Measurements from ENCODE around the gene CHTF18.

CHTF18 gene

GRCh38 chr16:760545-761343 lies 27.7 kb upstream of the CHTF18 start, which contains the start of gene MSLN:
Gene MSLN, plus strand, starts transcription at chr16:760734. Its CDS starts 1,947 bp downstream, at chr16:762681.
- DNase-seq (ENCODE audit: low read depth): no peak

- no peak for DNase-seq (ENCODE audit: low read depth)
These were observed 26.6 kb upstream of the CHTF18 start for GRCh38 chr16:761625-762513.

DNA sequence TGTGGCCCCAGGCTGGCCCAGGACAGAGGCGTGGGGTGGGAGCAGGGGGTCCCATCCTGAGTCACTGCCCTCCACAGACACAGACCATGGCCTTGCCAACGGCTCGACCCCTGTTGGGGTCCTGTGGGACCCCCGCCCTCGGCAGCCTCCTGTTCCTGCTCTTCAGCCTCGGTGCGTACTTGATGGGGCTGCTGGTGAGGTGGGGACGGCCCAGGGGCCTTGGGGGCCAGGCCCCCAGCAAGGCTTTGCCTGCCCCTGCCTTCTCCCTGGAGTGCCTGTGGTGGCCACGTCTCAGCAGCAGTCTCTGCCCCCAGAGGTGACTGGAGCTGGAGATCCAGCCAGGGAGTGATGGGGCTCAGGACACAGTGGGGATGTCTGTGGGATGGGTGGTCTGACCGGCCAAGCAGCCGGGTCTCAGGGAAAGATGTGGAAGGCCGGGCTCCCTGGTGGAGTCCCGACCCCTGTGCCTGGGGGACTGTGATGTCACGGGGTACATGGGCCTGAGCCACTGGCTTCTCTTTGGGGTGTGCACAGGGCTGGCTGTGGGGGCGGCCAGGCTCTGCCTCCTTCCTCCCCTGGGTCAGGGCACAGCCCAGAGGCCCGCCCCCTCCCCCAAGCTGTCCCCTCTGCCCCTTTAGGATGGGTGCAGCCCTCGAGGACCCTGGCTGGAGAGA lies 25.7 kb upstream of the CHTF18 start:
- DNase-seq (ENCODE audit: low read depth): no peak

DNA sequence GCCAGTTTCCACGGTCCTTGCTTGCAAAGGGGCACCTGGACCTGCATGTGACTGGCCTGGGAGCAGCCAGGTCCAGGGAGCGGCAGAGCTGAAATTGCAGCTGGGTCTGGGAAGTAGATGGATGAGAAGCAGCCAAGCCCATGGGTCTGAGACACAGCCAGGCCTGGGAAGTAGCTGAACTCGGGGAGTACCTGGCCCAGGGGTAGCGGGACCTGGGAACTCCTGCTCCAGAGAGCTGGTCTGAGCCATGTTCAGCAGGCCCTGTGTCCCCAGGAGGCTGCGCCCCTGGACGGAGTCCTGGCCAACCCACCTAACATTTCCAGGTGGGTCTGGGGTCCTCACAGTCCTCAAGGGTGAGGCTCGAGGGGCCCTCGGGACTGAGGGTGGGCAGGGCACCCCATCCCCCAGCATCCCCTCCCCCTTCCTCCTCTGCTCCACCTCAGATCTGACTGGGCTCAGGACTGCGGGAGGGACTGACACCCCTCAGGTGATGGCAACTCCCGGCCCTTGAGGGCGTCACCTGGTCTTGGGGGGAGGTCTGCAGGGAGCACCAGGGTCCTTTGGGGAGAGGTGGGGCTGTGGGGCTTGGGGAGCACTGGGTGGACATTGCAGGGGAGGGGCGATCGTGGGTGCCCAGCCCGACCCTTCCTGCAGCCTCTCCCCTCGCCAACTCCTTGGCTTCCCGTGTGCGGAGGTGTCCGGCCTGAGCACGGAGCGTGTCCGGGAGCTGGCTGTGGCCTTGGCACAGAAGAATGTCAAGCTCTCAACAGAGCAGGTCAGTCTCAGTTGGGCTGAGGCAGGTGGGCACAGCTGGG lies 24.8 kb upstream of the CHTF18 start:
- no peak for DNase-seq (ENCODE audit: low read depth)

GRCh38 chr16:764184-764750 lies 24.2 kb upstream of the CHTF18 start:
- DNase-seq (ENCODE audit: low read depth): no peak

DNA sequence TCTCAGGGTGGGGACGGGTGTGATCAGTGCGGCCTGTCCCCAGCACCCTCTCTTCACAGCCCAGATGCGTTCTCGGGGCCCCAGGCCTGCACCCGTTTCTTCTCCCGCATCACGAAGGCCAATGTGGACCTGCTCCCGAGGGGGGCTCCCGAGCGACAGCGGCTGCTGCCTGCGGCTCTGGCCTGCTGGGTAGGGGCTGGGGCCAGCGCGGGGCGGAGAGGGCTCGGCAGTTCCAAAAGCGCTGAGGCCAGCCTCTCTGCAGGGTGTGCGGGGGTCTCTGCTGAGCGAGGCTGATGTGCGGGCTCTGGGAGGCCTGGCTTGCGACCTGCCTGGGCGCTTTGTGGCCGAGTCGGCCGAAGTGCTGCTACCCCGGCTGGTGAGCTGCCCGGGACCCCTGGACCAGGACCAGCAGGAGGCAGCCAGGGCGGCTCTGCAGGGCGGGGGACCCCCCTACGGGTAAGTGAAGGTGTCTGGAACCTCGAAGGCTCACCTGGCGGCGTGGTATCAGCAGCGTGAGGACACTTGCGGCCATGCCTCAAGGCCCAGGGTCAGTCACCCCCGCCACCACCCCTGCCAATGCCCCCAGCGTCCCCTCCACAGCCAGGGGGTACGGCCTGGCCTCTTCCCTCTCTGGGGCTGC lies 23.5 kb upstream of the CHTF18 start:
- no peak for DNase-seq (ENCODE audit: low read depth)

GRCh38 chr16:765488-765865 lies 22.9 kb upstream of the CHTF18 start:
- no peak for DNase-seq (ENCODE audit: low read depth)

DNA sequence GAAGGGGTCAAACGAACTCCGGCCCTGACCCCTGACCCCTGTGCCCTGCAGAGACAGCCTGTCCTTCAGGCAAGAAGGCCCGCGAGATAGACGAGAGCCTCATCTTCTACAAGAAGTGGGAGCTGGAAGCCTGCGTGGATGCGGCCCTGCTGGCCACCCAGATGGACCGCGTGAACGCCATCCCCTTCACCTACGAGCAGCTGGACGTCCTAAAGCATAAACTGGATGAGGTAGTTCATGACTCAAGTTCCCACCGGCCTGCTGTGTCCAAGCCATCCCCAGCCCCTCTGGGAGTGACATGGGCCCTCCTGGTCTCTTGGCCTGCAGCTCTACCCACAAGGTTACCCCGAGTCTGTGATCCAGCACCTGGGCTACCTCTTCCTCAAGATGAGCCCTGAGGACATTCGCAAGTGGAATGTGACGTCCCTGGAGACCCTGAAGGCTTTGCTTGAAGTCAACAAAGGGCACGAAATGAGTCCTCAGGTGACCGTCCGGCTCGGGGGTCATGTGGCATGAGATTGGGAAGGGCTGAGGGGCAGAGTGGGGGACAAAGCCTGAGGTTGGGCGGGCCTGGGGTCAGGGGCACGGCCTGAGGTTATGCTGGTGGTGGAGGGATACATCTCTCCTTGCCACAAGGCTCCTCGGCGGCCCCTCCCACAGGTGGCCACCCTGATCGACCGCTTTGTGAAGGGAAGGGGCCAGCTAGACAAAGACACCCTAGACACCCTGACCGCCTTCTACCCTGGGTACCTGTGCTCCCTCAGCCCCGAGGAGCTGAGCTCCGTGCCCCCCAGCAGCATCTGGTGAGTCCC lies 22.2 kb upstream of the CHTF18 start:
- DNase-seq (ENCODE audit: low read depth): no peak

GRCh38 chr16:766820-767640 lies 21.4 kb upstream of the CHTF18 start:
- no peak for DNase-seq (ENCODE audit: low read depth)

DNA sequence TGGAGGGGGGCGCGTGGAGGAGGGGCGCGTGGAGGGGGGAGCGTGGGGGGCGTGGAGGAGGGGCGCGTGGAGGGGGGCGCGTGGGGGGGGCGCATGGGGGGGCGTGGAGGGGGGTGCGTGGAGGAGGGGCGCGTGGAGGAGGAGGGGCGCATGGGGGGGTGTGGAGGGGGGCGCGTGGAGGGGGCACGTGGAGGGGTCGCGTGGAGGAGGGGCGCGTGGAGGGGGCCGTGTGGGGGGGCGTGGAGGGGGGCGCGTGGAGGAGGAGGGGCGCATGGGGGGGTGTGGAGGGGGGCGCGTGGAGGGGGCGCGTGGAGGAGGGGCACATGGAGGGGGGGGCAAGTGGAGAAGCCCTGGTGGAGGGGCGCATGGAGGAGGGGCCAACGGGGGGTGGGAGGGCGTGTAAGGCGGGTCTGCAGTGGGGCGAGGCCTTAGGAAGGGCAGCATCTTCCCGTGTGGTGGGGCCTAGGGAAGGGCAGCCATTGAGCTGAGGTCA lies 20.6 kb upstream of the CHTF18 start:
- no peak for DNase-seq (ENCODE audit: low read depth)

- DNase-seq (ENCODE audit: low read depth): no peak
These were observed 20.0 kb upstream of the CHTF18 start for GRCh38 chr16:768428-768827.

- DNase-seq (ENCODE audit: low read depth): no peak
These were observed 19.1 kb upstream of the CHTF18 start for GRCh38 chr16:769184-769784.

DNA sequence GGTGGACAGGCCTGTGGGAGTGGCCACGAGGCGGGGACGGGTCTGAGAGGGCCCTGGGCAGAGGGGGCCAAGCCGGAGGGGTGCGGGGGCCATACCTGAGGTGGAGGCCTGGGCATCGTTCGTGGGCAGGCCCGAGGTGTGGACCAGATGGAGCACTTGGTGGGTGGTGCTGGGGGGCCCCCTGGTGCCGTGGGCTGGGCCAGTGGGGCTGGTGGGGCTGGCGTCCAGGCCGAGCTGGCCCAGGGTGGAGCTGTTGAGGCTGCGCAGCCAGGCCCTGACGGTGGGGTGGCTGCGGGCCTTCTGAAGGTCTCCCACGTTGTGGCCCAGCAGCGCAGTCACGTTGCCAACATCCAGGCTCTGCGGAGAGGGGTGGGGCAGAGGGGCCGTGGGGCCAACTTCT lies 18.5 kb upstream of the CHTF18 start:
- DNase-seq (ENCODE audit: low read depth): no peak

DNA sequence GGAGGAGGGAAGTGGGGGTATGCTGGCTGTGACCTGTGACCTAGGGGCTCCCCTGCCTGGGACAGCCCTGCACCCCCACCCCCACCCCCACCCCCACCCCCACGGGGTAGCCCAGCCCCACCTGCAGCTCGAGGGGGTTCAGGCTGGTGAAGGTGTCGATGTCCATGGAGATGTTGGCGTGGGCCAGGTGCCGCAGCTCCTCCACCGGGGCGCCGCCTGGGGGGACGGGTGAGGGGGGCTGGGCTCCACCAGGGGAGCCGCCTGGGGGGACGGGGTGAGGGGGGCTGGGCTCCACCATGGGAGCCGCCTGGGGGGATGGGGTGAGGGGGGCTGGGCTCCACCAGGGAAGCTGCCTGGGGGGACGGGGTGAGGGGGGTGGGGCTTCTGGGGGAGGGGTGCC lies 18.0 kb upstream of the CHTF18 start:
- no peak for DNase-seq (ENCODE audit: low read depth)

- DNase-seq (ENCODE audit: low read depth): no peak
These were observed 15.5 kb upstream of the CHTF18 start for GRCh38 chr16:772959-773358.

DNA sequence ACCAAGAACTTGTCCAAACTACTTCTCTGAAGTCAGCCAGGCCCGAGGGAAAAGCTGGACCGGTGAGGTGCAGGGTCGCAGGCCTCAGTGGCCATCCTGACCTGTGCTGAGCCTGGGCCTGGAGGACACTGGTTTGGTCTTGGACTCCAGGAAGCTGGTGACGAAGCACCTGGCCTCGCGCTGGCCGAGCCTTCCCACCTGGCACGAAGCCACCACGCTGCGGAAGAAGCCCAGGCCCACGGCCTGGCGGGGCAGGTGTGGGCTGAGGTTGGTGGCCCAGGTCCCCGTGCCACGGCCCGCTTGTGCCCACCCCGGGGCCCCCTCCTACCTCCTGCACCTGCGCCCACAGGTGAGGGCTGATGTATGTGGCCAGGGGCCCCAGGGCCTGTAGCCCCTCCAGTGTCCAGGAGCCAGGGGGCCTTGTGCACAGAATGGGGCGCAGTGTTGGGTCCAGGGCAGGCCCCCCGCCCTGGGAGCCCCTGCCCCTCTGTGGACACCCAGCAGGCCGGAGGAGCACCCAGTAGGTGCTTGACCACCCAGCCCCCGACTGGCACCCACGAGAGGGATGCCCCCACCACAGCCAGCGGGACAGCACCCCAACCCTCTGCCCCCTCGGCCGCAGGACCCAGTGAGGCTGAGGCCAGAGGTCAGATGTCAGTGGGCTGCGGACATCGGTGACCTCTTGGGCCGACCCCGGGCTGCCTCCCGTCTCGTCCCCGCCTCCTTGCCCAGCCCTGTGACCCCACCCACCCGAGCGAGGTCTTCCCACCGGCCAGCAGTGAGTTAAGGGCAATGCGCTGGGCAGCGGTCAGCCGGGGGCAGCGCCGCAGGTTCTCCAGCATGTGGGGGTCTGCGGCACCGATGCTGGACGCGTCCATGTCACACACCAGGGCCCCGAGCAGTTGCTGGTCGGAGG lies 14.1 kb upstream of the CHTF18 start:
- no peak for DNase-seq (ENCODE audit: low read depth)

GRCh38 chr16:775236-775796 lies 13.1 kb upstream of the CHTF18 start:
- DNase-seq (ENCODE audit: low read depth): no peak
